H1 (cell line): ENCODE data around the gene TRIM39. TPM values are rescaled to one million over a fixed set of nuclear protein-coding genes. Genes with fewer than 3 reads are reported as not detected.

Experiments used
- CBX5 ChIP-seq: fragments of 300-800, 300-1000 bp; sonication (generic); IDR thresholded peaks from 2 replicates; pipeline ENCODE4 v1.7.1; 2016; ENCODE audit warnings: antibody characterized with exemption, low read length, low read depth
- CREB1 ChIP-seq: IDR thresholded peaks from 2 replicates; pipeline ENCODE4 v1.6.1; 2012; ENCODE audit warnings: inconsistent platforms
- EP300 ChIP-seq, 2 experiments: IDR thresholded peaks; 1 replicate in 1 of 2; 2 replicates in 1 of 2; pipeline ENCODE4 v1.6.1; 2011 to 2012; ENCODE audit warnings: low read depth in 2 of 2, low read length in 2 of 2, mild to moderate bottlenecking in 2 of 2, borderline replicate concordance in 1 of 2, inconsistent platforms in 1 of 2, moderate library complexity in 1 of 2
- GABPA ChIP-seq: IDR thresholded peaks from 2 replicates; pipeline ENCODE4 v1.6.1; 2011; ENCODE audit warnings: mild to moderate bottlenecking, low read length, moderate library complexity, borderline replicate concordance; ENCODE audit not compliant: insufficient read depth
- SIN3A ChIP-seq, 2 experiments: IDR thresholded peaks in 1 of 2; conservative IDR thresholded peaks in 1 of 2; 2 replicates each; pipeline ENCODE4 v1.6.1; 2011 to 2012; ENCODE audit warnings: low read length in 2 of 2, improper control_type of control experiment in 1 of 2, low read depth in 1 of 2, mild to moderate bottlenecking in 1 of 2
- TAF1 ChIP-seq: IDR thresholded peaks from 2 replicates; pipeline ENCODE4 v1.6.1; 2011; ENCODE audit warnings: mild to moderate bottlenecking, low read depth, low read length
- TCF12 ChIP-seq: IDR thresholded peaks from 2 replicates; pipeline ENCODE4 v1.6.1; 2011; ENCODE audit warnings: low read depth, mild to moderate bottlenecking, low read length
- TEAD4 ChIP-seq: IDR thresholded peaks from 2 replicates; pipeline ENCODE4 v1.6.1; 2012; ENCODE audit warnings: low read depth, low read length, inconsistent platforms, mixed read lengths
- polyA plus RNA-seq, 7 experiments: library from polyadenylated mRNA; depleted of rRNA in 3 of 7; stranded (reverse) in 5 of 7; unstranded in 2 of 7; fragments of >200 nt in 5 of 7; fragments of 200-250 nt in 2 of 7; gene quantifications; 1 replicate in 5 of 7; 2 replicates in 1 of 7; 4 replicates in 1 of 7; pipeline versions ENCODE4 v1.2.1 to v1.2.3, GENCODE V29; 2011 to 2013; ENCODE audit warnings: missing spikeins in 2 of 7, mixed read lengths in 2 of 7
- total RNA-seq: library from RNA; stranded (reverse); fragmentation: NEBNext Ultra II Directional; extraction: Animal tissue kit (Norgen Biotek cat#: 25700); gene quantifications from 2 replicates; pipeline ENCODE4 v1.2.1, GENCODE V29; 2021
- TF ChIP-seq, protein P1 (sequence below): fragments of 300-600 bp; sonication (generic); IDR thresholded peaks from 2 replicates; pipeline ENCODE4 v1.7.1; 2012; ENCODE audit warnings: low read length, moderate library complexity, mild to moderate bottlenecking, inconsistent platforms; ENCODE audit not compliant: insufficient replicate concordance

Gene TRIM39
- total and polyA plus RNA-seq, 2 of the 8 experiments (the other 6 are each of a cell fraction or from before 2014, with no cell fraction given), result 7.3 to 26.1 TPM

DNA sequence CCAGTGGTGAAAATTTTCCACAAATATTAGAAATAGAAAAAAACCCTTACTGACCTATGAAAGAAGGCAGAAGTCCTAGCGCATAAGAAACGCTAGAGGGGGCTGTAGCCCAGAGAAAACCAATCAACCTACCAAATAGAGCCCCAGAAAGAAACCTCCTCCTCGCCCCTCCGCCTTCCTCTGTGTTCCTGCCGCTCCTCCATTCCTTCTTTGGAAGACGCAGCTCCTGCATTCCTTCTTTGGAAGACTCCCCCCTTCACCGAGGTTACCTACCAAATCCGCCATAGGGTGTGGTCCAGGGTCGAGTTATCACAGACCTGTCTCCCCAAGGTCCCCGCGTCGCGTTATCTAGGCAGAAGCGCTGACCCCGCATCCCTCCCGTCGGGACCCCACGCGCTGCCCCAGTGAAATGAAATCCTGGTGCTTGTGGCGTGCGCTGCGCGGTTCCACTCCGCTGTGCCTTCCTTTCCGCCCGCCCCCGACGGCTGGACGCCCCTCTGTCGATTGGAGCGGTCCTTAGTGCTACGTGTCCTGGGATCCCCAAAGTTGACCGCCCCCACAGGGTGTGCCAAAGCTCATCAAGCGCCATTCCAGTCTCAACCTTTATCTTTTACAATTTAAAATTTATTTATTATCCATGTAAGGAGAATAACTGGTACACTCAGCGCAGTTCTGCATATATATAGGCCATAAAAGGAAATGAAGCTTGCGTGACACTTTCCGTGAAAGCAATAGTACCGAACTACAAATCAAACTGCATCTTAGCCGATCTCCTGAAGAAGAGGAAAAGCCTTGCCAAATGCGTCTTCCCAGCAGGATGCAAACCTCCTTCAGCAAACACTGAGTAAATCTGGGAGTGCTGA is 31.2 kb downstream of the TRIM39 start (continued):
- TF ChIP-seq, protein P1, sequence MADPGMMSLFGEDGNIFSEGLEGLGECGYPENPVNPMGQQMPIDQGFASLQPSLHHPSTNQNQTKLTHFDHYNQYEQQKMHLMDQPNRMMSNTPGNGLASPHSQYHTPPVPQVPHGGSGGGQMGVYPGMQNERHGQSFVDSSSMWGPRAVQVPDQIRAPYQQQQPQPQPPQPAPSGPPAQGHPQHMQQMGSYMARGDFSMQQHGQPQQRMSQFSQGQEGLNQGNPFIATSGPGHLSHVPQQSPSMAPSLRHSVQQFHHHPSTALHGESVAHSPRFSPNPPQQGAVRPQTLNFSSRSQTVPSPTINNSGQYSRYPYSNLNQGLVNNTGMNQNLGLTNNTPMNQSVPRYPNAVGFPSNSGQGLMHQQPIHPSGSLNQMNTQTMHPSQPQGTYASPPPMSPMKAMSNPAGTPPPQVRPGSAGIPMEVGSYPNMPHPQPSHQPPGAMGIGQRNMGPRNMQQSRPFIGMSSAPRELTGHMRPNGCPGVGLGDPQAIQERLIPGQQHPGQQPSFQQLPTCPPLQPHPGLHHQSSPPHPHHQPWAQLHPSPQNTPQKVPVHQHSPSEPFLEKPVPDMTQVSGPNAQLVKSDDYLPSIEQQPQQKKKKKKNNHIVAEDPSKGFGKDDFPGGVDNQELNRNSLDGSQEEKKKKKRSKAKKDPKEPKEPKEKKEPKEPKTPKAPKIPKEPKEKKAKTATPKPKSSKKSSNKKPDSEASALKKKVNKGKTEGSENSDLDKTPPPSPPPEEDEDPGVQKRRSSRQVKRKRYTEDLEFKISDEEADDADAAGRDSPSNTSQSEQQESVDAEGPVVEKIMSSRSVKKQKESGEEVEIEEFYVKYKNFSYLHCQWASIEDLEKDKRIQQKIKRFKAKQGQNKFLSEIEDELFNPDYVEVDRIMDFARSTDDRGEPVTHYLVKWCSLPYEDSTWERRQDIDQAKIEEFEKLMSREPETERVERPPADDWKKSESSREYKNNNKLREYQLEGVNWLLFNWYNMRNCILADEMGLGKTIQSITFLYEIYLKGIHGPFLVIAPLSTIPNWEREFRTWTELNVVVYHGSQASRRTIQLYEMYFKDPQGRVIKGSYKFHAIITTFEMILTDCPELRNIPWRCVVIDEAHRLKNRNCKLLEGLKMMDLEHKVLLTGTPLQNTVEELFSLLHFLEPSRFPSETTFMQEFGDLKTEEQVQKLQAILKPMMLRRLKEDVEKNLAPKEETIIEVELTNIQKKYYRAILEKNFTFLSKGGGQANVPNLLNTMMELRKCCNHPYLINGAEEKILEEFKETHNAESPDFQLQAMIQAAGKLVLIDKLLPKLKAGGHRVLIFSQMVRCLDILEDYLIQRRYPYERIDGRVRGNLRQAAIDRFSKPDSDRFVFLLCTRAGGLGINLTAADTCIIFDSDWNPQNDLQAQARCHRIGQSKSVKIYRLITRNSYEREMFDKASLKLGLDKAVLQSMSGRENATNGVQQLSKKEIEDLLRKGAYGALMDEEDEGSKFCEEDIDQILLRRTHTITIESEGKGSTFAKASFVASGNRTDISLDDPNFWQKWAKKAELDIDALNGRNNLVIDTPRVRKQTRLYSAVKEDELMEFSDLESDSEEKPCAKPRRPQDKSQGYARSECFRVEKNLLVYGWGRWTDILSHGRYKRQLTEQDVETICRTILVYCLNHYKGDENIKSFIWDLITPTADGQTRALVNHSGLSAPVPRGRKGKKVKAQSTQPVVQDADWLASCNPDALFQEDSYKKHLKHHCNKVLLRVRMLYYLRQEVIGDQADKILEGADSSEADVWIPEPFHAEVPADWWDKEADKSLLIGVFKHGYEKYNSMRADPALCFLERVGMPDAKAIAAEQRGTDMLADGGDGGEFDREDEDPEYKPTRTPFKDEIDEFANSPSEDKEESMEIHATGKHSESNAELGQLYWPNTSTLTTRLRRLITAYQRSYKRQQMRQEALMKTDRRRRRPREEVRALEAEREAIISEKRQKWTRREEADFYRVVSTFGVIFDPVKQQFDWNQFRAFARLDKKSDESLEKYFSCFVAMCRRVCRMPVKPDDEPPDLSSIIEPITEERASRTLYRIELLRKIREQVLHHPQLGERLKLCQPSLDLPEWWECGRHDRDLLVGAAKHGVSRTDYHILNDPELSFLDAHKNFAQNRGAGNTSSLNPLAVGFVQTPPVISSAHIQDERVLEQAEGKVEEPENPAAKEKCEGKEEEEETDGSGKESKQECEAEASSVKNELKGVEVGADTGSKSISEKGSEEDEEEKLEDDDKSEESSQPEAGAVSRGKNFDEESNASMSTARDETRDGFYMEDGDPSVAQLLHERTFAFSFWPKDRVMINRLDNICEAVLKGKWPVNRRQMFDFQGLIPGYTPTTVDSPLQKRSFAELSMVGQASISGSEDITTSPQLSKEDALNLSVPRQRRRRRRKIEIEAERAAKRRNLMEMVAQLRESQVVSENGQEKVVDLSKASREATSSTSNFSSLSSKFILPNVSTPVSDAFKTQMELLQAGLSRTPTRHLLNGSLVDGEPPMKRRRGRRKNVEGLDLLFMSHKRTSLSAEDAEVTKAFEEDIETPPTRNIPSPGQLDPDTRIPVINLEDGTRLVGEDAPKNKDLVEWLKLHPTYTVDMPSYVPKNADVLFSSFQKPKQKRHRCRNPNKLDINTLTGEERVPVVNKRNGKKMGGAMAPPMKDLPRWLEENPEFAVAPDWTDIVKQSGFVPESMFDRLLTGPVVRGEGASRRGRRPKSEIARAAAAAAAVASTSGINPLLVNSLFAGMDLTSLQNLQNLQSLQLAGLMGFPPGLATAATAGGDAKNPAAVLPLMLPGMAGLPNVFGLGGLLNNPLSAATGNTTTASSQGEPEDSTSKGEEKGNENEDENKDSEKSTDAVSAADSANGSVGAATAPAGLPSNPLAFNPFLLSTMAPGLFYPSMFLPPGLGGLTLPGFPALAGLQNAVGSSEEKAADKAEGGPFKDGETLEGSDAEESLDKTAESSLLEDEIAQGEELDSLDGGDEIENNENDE, result no peak
- TF ChIP-seq CBX5 (no peak), TEAD4 (0 out of 2 replicates have a peak, but pooled peaks have one; percentile 22), SIN3A (conservative IDR thresholded peaks at IDR 0.05 in 1 of 2, IDR thresholded peaks at IDR 0.05 in 1 of 2; ENCODE audit: low read depth in 1 of 2, low read length in 2 of 2) (no peak), TCF12 (no peak), EP300 (IDR thresholded peaks at IDR 0.05; ENCODE audit: borderline replicate concordance in 1 of 2, low read depth in 2 of 2, low read length in 2 of 2) (no peak), GABPA (no peak), CREB1 (0 out of 2 replicates have a peak, but pooled peaks have one; percentile 22), TAF1 (peak; percentile 50)
